ENCODE measurements around the gene C19orf25. TPM values are rescaled to one million over a fixed set of nuclear protein-coding genes. Genes with fewer than 3 reads are reported as not detected.
"Not testable (repeated sequence)": the region's sequence is repeated elsewhere in the genome, so short reads cannot be mapped to it uniquely, and the experiment has no call there.

The C19orf25 gene
- 34.7 TPM for polyA plus RNA-seq (2012; ENCODE audit: insufficient read depth, insufficient read length)

- H3K4me3 ChIP-seq (ENCODE audit: low read length): peak within 1 kb of the TSS; percentile 88
- peak; percentile 88 for DNase-seq (ENCODE audit: low read depth, low spot score)
Measured at GRCh38 chr19:1478934-1479707, at the start of gene C19orf25. Gene C19orf25, minus strand, starts transcription at chr19:1479215. Its CDS starts 312 bp downstream, at chr19:1478903.

- DNase-seq (ENCODE audit: low read depth, low spot score): no peak
- H3K4me3 ChIP-seq (ENCODE audit: low read length): no peak overlapping the region
Measured at GRCh38 chr19:1527650-1528309, 48.8 kb upstream of the C19orf25 start.

DNA sequence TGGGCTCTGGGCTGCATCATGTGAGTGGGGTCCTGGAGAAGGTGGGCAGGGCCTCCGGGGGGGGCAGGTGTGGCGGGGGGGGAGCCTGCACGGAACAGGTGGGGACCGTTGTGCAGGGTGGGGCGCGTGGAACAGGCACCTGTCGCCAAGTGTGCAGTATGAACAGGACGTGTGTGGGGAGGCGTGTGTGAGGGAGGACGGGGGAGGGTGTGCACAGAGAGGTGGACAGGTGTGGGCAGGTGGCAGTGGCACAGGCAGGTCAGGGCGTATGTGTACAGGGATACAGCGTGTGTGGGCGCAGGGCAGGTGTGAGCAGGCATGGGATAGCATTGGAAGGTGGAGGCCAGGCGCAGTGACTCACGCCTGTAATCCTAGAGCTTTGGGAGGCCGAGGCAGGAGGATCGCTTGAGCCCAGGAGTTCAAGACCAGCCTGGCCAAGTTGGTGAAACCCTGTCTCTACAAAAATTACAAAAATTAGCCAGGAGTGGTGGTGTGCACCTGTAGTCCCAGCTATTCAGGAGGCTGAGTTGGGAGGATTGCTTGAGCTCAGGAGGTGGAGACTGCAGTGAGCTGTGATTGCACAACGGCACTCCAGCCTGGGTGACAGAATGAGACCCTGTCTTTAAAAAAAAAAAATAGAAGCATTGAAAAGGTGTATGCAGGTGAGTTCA lies 48.1 kb upstream of the C19orf25 start:
- no peak for DNase-seq (ENCODE audit: low read depth, low spot score)
- no peak overlapping the region for H3K4me3 ChIP-seq (ENCODE audit: low read length)

DNA sequence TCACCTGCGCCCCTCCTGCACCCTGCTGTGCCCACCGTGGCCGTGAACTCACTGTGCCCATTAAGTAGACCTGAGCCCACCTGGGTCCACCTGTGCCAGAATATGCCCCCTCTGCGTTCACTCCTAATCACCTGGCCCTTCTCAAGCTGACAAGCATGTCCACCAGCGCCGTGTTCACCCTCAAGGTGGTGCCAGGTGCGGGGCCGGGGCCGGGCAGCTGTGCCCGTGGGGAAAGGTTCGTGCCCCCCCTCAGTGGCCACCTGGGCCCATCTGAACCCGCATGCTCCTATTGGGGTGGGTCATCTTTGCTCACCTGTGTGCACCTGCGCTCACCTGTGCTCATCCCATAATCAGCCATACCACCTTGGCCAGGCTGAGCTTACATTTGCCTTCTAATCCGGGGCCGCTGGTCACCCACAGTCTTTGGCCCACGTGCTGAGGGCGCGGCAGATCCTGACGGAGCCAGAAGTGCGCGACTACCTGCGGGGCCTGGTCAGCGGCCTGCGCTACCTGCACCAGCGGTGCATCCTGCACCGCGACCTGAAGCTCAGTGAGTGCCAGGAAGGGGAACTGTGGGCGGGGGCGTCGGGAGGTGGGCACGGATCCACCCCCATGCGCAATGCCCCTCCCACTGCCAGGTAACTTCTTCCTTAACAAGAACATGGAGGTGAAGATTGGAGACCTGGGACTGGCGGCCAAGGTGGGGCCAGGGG lies 47.2 kb upstream of the C19orf25 start:
- no peak overlapping the region for H3K4me3 ChIP-seq (ENCODE audit: low read length)
- DNase-seq (ENCODE audit: low read depth, low spot score): no peak

- no peak for DNase-seq (ENCODE audit: low read depth, low spot score)
- no peak overlapping the region for H3K4me3 ChIP-seq (ENCODE audit: low read length)
Measured at GRCh38 chr19:1525343-1525742, 46.3 kb upstream of the C19orf25 start.

DNA sequence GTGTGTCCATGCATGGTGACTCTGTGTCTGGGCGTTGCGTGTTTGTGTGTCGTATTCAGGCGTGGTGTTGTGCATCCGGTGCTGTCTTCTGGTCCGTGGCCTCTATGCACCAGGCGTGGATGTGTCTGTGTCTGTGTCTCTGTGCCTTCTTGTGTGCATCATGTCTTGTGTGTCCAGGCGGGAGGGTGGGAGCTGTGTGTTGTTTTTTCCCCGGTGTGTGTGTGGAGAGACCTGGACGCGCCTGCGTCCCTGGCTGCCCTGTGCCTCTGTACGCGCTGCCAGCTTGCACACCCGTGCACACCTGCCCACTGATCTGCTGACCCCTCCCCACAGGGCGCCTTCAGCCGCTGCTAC lies 45.9 kb upstream of the C19orf25 start:
- no peak overlapping the region for H3K4me3 ChIP-seq (ENCODE audit: low read length)
- no peak for DNase-seq (ENCODE audit: low read depth, low spot score)

- H3K4me3 ChIP-seq (ENCODE audit: low read length): no peak overlapping the region
- DNase-seq (ENCODE audit: low read depth, low spot score): no peak
Measured at GRCh38 chr19:1524287-1524971, 45.4 kb upstream of the C19orf25 start.

DNA sequence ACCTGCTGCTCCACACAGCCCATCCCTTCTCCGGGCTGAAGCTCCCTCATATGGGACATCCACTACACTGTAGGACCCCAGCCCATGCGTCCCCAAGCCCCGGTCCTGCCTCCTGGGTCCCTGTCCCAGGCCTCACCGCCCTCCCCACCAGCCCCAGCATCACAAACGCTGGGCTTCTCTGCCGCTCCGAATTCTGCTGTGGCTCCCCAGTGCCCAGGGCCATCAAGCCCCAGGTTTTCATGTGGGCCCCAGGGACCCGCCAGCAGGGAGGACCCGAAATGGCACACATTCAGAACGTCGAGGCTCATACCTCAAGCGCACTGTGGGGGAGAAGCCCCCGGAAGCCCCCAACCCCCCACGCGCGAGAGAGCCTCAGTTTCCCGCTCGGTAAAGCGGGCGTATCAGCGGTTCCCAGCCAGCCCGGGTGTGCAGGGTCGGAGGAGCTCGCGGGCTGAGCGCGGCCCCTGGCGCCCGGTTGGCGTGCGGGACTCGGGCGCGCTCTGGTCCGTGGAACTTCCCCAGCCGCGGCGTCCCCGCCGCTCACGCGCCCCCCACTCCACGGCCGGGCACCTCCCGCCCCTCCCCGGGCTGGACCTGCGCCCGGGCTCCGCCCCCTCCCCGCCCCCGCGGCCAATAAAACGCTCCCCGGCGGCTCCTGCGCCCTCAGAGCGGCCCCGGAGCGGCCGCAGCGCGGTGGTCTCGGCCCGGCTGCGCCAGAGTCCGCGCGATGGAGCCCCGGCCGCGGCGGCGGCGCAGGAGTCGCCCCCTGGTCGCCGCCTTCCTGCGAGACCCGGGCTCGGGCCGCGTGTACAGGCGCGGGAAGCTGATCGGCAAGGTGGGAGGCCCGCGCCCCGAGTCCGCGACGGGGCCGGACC lies 44.6 kb upstream of the C19orf25 start, which contains the start of gene PLK5:
TSS of gene PLK5 (plus strand) at position 666 of the 875 bp plus-strand sequence. CDS start 2,920 bp downstream, outside the sequence.
- no peak within 1 kb of the TSS for H3K4me3 ChIP-seq (ENCODE audit: low read length)
- DNase-seq (ENCODE audit: low read depth, low spot score): no peak

DNA sequence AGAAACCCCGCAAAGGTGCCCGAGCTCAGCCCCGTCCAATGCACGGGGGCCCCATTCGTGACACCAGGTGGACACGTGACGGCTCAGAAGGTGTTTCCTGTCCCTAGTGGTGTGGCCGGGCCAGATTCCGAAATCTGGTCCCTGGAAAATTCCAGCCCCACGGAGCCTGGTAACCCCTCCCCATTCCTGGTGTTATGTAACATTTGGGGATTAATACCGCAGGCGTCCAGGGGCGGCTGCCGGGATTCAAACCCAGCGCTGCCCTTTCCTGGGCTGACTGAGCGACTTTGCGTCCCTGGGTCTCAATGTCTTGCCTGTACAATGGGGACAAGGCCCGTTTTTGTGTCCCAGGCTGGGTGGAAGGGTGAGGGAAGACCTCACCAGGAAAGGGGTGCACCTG lies 43.8 kb upstream of the C19orf25 start:
- no peak overlapping the region for H3K4me3 ChIP-seq (ENCODE audit: low read length)

DNA sequence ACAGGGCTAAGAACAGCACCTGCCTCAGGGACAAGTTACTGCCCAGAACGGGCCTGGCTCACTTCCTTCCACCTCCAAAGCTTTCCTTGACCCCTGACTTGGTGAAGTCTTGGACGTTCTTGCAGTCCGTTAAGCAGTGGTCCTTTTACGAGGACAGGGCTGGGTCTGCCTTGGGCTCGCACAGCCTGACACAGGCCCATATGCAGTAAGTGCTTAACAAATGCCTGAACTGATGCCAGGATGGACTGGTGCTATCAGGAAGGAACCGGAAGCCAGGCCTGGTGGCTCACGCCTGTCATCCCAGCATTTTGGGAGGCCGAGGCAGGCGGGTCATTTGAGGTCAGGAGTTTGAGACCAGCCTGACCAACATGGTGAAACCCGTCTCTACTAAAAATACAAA lies 43.0 kb upstream of the C19orf25 start:
- H3K4me3 ChIP-seq (ENCODE audit: low read length): no peak overlapping the region
- no peak for DNase-seq (ENCODE audit: low read depth, low spot score)

More for the DNA sequence above, 43.8 kb upstream of the C19orf25 start:
- no peak for DNase-seq (ENCODE audit: low read depth, low spot score)

GRCh38 chr19:1521636-1522035 lies 42.6 kb upstream of the C19orf25 start:
- H3K4me3 ChIP-seq (ENCODE audit: low read length): no peak overlapping the region
- DNase-seq (ENCODE audit: low read depth, low spot score): no peak

DNA sequence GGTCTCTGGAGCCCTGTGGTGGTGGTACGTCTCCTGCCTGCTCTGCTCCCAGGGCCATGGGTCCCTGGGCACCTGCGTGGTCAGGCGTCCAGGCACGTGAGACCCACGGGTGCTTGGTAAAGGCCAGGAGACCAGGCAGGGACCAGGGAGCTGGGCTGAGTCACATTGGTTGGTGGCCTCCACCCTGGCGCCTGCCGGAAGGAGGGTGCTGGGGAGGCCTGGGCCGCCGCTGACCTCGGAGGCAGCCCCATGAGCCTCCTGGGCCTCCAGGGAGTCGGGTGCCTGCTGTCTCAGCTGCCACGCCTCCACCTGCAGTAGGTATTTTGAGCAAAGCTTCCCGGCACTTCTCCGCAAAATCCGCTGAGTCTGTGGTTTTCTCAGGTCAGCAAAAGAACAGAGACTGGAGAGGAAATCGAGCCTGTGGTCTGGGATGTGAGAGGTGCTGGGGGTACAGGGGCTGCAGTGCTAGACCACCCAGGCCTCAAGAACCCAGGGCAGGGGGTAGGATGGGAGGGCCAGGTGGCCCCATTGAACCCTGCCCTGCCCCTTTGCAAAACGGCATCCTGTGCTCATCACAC lies 41.3 kb upstream of the C19orf25 start:
- no peak overlapping the region for H3K4me3 ChIP-seq (ENCODE audit: low read length)
- no peak for DNase-seq (ENCODE audit: low read depth, low spot score)

- not testable (repeated sequence) for DNase-seq (ENCODE audit: low read depth, low spot score); H3K4me3 ChIP-seq (ENCODE audit: low read length)
Measured at GRCh38 chr19:1519802-1520201, 40.8 kb upstream of the C19orf25 start.

DNA sequence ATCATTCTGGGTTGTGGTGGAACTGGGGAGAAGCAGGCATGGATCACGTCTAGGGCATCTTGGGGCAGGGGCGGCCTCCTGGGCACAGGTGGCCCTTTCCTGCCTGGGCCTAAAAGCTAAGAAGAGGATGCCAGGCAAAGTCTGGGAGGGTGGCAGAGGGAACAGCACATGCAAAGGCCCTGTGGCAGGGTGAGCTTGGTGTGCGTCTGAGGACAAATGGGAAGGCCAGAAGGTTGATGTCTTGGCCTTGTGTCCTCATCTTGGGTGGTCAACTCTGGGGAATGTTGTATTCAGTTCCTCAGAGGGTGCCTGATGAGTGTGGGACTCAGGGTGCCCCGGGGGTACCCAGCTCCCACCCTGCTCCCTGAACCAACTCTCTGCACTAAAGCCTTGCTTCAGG lies 39.5 kb upstream of the C19orf25 start:
- DNase-seq (ENCODE audit: low read depth, low spot score): no peak

GRCh38 chr19:1516395-1516753 lies 37.4 kb upstream of the C19orf25 start:
- peak; percentile 52 for DNase-seq (ENCODE audit: low read depth, low spot score)
- H3K4me3 ChIP-seq (ENCODE audit: low read length): no peak overlapping the region

More for the DNA sequence above, 39.5 kb upstream of the C19orf25 start:
- no peak overlapping the region for H3K4me3 ChIP-seq (ENCODE audit: low read length)

- DNase-seq (ENCODE audit: low read depth, low spot score): no peak
Measured at GRCh38 chr19:1514986-1515721, 36.1 kb upstream of the C19orf25 start.

DNA sequence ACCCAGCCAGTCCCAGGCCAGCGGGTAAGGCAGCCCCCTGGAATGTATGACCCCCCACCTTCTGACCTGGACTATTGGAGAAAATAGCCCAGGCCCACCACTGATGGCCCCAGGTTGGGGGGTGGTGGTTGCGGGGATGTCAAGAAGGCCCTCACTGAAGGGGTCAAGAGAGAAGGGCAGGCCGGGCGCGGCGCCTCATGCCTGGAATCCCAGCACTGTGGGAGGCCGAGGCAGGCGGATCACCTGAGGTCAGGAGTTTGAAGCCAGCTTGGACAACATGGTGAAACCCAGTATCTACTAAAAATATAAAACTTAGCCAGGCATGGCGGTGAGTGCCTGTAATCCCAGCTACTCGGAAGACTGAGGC lies 35.3 kb upstream of the C19orf25 start:
- no peak for DNase-seq (ENCODE audit: low read depth, low spot score)
- H3K4me3 ChIP-seq (ENCODE audit: low read length): no peak overlapping the region

More at GRCh38 chr19:1514986-1515721, 36.1 kb upstream of the C19orf25 start:
- no peak overlapping the region for H3K4me3 ChIP-seq (ENCODE audit: low read length)
